ENCODE data around the gene CCT2.

GRCh38 chr12:69598174-69598753 is 13.0 kb downstream of the CCT2 start:
- no peak for TF ChIP-seq CTCF (IDR thresholded peaks at IDR 0.05)
- no peak for TF ChIP-seq POLR2A (IDR thresholded peaks at IDR 0.05)
